Osteocyte (in vitro differentiated cells): ENCODE data around the gene PMS1. TPM values are rescaled to one million over a fixed set of nuclear protein-coding genes. Genes with fewer than 3 reads are reported as not detected.

ENCODE experiments used
- DNase-seq: peaks from one replicate; pipeline ENCODE4 v3.0.0; 2021; ENCODE audit warnings: mixed read lengths; ENCODE audit not compliant: unreplicated experiment; ENCODE audit errors: extremely low spot score
- H3K27ac Mint-ChIP-seq: one replicate; pipeline ENCODE4 v1.8.0; 2021; ENCODE audit warnings: mild to moderate bottlenecking, mixed read lengths; ENCODE audit not compliant: unreplicated experiment
- H3K27me3 Mint-ChIP-seq: one replicate; pipeline ENCODE4 v1.8.0; 2021; ENCODE audit warnings: mixed read lengths; ENCODE audit not compliant: unreplicated experiment
- H3K36me3 Mint-ChIP-seq: one replicate; pipeline ENCODE4 v1.8.0; 2021; ENCODE audit warnings: mixed read lengths; ENCODE audit not compliant: unreplicated experiment
- H3K4me1 Mint-ChIP-seq: one replicate; pipeline ENCODE4 v1.8.0; 2021; ENCODE audit warnings: mixed read lengths; ENCODE audit not compliant: unreplicated experiment
- H3K4me3 Mint-ChIP-seq: one replicate; pipeline ENCODE4 v1.8.0; 2021; ENCODE audit warnings: mild to moderate bottlenecking, moderate library complexity, mixed read lengths; ENCODE audit not compliant: unreplicated experiment
- H3K9me3 Mint-ChIP-seq: one replicate; pipeline ENCODE4 v1.8.0; 2021; ENCODE audit warnings: mixed read lengths; ENCODE audit not compliant: unreplicated experiment
- CTCF ChIP-seq: fragments of 200-600 bp; sonication (generic); IDR thresholded peaks from 2 replicates; pipeline ENCODE4 v1.5.0; 2021; ENCODE audit warnings: antibody characterized with exemption, mild to moderate bottlenecking, moderate library complexity
- total RNA-seq: library from RNA; stranded (reverse); gene quantifications from 2 replicates; pipeline ENCODE4 v1.2.1, GENCODE V29; 2021

Gene PMS1
- total RNA-seq, 1 donor from 2014 or later: 36.8 TPM

- Mint-ChIP-seq H3K4me3 (no peak overlapping the region), H3K36me3 (no peaks in the 10 kb centered on the region), H3K9me3 (no peaks in the 10 kb centered on the region), H3K27me3 (no peaks in the 10 kb centered on the region), H3K4me1 (no peaks in the 10 kb centered on the region), H3K27ac (no peak overlapping the region)
- TF ChIP-seq CTCF: no peak
- no peak for DNase-seq
Observed at GRCh38 chr2:189899101-189899500, 114.9 kb downstream of the PMS1 start.

GRCh38 chr2:189900726-189901125 lies 116.5 kb downstream of the PMS1 start:
- no peak for DNase-seq
- Mint-ChIP-seq H3K9me3 (no peaks in the 10 kb centered on the region), H3K36me3 (no peaks in the 10 kb centered on the region), H3K4me3 (no peak overlapping the region), H3K27ac (no peak overlapping the region), H3K4me1 (no peaks in the 10 kb centered on the region), H3K27me3 (no peaks in the 10 kb centered on the region)
- TF ChIP-seq CTCF: no peak

- Mint-ChIP-seq H3K27me3 (no peaks in the 10 kb centered on the region), H3K27ac (no peak overlapping the region), H3K4me3 (no peak overlapping the region), H3K9me3 (no peaks in the 10 kb centered on the region), H3K36me3 (no peaks in the 10 kb centered on the region), H3K4me1 (no peaks in the 10 kb centered on the region)
- no peak for DNase-seq
- TF ChIP-seq CTCF: no peak
Observed at GRCh38 chr2:189901664-189902063, 117.4 kb downstream of the PMS1 start.

GRCh38 chr2:189913821-189914220 lies 129.6 kb downstream of the PMS1 start:
- Mint-ChIP-seq H3K27me3 (no peaks in the 10 kb centered on the region), H3K27ac (no peak overlapping the region), H3K9me3 (peaks cover 15% of the 10 kb centered on the region), H3K4me1 (no peaks in the 10 kb centered on the region), H3K4me3 (no peak overlapping the region), H3K36me3 (peaks cover 1% of the 10 kb centered on the region)
- no peak for TF ChIP-seq CTCF
- no peak for DNase-seq

- TF ChIP-seq CTCF: no peak
- H3K36me3 Mint-ChIP-seq: peaks cover 1% of the 10 kb centered on the region
- H3K4me3 Mint-ChIP-seq: no peak overlapping the region
- H3K27ac Mint-ChIP-seq: no peak overlapping the region
- DNase-seq: no peak
- no peaks in the 10 kb centered on the region for H3K27me3 Mint-ChIP-seq
- H3K9me3 Mint-ChIP-seq: peaks cover 14% of the 10 kb centered on the region
- H3K4me1 Mint-ChIP-seq: no peaks in the 10 kb centered on the region
Observed at GRCh38 chr2:189916651-189917050, 132.4 kb downstream of the PMS1 start.

Other genes starting within 250 kb of the PMS1 start
- 10.8 and 11.4 TPM in 2 replicates for gene SLC40A1, start 203.7 kb upstream of the PMS1 start, total RNA-seq
- 46.0 and 47.6 TPM in 2 replicates for gene ASNSD1, start 123.0 kb upstream of the PMS1 start, total RNA-seq
- 5.7 and 6.0 TPM in 2 replicates for gene ANKAR, start 109.8 kb upstream of the PMS1 start, total RNA-seq
- gene OSGEPL1, start 21.7 kb upstream of the PMS1 start, total RNA-seq: 10.0 and 10.6 TPM in 2 replicates
- gene ORMDL1, start 111 bp upstream of the PMS1 start, total RNA-seq: 63.7 and 71.9 TPM in 2 replicates